SK-N-MC (cell line): ENCODE results near the gene ZMIZ2.

Experiments used
- EZH2 ChIP-seq: fragments of 200-600 bp; sonication (generic); IDR thresholded peaks from one replicate; pipeline ENCODE4 v1.6.1; 2017; ENCODE audit warnings: antibody characterized with exemption
- FOXP2 ChIP-seq: optimal IDR thresholded peaks from 2 replicates; pipeline ENCODE3; 2011; ENCODE audit warnings: mild to moderate bottlenecking, moderate library complexity; ENCODE audit not compliant: insufficient read depth; ENCODE audit errors: extremely low read length, control extremely low read depth
- POLR2AphosphoS5 ChIP-seq: IDR thresholded peaks from 2 replicates; pipeline ENCODE4 v1.6.1; 2012; ENCODE audit warnings: mild to moderate bottlenecking, low read depth, low read length, borderline replicate concordance

GRCh38 chr7:44769376-44769775 is 20.7 kb downstream of the ZMIZ2 start:
- TF ChIP-seq EZH2, result no peak
- no peak for TF ChIP-seq POLR2AphosphoS5
- TF ChIP-seq FOXP2, result no peak
